HG03469 (cell line): Measurements from ENCODE around the gene GUCA2B.

Source experiments
- ATAC-seq: cut with Tn5 transposase; IDR thresholded peaks from one replicate; pipeline ENCODE4 v1.9.1; 2021; ENCODE audit warnings: mild to moderate bottlenecking, moderate library complexity, moderate number of reproducible peaks; ENCODE audit not compliant: unreplicated experiment

The GUCA2B gene

DNA sequence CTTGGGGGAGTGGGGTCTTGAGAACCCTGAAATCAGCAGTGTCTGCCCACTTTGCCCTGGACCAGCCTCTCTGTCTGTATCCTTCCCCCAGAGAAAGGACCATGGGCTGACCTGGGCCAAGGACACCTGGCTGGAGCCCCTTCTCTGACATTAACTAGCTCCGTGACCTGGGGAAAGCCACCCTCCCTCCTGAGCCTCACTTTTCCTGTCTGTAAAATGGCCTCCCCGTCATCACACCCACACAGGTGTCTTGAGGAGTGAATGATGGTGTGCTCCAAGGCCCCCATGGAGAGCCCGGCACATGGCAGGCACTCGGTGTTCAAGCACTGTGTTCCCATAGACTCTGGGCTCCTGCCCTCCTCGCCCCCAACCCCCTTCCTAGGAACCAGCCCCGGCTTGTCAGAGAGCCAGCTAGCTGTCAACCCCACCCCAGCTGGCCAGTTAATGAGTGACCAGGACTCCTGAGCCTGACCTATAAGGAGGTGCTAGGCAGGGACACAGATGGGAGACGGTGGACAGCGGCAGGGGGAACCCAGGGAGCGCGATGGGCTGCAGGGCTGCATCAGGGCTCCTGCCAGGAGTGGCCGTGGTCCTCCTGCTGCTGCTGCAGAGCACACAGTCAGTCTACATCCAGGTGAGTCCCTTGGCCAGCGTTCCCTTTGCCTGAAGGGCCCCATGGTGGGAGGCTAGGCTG is at the start of gene GUCA2B:
TSS of gene GUCA2B (plus strand) at position 504 of the 694 bp plus-strand sequence. CDS start at position 545, 41 bp downstream.
- no peak for ATAC-seq

GRCh38 chr1:42105025-42105424 is 48.2 kb upstream of the GUCA2B start:
- ATAC-seq = no peak

DNA sequence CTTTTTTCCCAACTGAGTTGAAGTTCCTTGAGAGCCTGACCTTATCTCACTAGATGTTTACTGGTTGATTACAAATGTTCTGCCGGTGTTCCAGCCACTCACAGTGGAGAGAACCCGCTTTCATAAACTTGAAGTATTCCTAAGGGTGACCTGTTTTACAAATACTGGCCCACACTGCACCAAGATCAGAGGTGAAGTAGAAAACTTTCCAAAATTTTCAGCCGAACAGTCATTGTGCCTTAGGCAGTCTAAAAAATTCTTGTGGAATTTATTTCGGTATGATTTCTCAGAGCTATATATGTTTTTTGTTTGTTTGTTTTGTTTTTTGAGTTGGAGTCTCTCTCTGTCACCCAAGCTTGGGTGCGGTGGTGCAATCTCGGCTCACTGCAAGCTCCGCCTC is 44.9 kb upstream of the GUCA2B start:
- ATAC-seq = no peak

DNA sequence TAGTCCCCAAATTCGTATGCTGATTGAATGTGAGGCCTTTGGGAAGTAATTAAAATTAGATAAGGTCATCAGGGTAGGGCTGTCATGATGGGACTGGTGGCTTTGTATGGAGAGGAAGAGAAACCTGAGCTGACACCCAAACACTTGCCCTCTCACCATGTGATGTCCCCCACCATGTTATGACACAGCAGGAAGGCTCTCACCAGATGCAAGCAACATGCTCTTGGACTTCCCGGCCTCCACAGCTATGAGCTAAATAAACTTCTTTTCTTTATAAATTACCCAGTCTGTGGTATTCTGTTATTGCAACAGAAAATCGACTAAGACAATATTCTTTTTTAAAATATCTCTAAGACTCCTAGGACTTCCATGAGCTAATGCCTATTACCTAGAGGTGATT is 43.6 kb upstream of the GUCA2B start:
- ATAC-seq = no peak

DNA sequence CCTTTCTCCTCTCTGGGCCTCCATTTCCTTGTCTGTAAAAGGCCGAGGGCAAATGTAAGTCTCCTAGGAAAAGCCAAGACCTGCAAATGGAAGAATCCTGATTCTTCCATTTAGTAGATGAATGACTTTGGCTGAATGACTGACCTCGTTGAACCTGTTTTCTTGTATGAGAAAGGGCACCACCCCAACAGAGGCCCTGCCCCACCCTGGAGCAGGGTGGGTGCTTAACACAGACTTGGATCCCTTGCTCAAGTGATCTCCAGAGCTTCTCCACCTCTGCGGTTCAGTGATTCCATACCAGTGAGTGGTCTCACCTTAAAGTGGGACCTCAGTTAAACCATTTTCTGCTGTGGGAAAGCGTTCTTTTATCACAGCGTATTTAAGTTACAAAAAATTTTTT is 39.0 kb upstream of the GUCA2B start:
- no peak for ATAC-seq

GRCh38 chr1:42117214-42117613 is 36.0 kb upstream of the GUCA2B start:
- ATAC-seq = no peak

- no peak for ATAC-seq
Measured at GRCh38 chr1:42118125-42118524, 35.1 kb upstream of the GUCA2B start.

DNA sequence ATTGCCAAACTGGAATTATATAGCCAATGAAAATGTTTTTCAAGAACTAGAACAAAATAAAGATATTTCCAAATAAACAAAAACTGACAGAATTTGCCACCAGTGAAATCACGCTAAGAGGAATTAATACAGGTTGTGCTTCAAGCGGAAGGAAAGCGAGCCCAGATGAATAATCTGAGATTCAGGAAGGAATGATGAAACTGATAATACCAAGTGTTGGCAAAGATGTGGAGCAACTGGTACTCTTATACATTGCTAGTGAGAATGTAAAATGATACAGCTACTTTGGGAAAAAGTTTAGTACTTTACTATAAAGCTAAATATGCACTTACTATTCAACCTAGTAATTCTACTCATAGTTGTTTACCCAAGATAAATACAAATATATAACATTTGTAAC is 30.8 kb upstream of the GUCA2B start:
- ATAC-seq = no peak

GRCh38 chr1:42125552-42125951 is 27.7 kb upstream of the GUCA2B start:
- no peak for ATAC-seq

DNA sequence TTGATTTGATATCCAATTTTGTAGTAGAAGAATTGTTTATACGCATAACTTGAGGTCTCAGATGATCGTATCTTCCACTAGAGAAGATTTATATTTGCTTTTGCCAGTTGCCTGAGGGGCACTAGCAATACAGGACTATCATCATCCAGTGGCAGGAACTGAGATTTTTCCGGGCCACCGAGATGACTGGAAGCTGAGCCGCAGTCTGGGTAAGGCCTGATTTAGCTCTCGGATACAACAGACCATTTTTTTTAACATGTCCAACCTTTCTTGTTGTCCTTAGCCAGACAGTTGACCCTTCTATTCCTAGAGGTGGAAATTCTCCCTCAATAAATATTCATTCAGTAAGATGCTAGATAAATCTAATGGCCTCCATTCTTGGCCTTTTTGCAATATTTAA is 25.4 kb upstream of the GUCA2B start:
- ATAC-seq = no peak

- ATAC-seq = no peak
Measured at GRCh38 chr1:42128499-42128898, 24.7 kb upstream of the GUCA2B start.

- ATAC-seq = no peak
Measured at GRCh38 chr1:42128964-42129363, 24.2 kb upstream of the GUCA2B start.

DNA sequence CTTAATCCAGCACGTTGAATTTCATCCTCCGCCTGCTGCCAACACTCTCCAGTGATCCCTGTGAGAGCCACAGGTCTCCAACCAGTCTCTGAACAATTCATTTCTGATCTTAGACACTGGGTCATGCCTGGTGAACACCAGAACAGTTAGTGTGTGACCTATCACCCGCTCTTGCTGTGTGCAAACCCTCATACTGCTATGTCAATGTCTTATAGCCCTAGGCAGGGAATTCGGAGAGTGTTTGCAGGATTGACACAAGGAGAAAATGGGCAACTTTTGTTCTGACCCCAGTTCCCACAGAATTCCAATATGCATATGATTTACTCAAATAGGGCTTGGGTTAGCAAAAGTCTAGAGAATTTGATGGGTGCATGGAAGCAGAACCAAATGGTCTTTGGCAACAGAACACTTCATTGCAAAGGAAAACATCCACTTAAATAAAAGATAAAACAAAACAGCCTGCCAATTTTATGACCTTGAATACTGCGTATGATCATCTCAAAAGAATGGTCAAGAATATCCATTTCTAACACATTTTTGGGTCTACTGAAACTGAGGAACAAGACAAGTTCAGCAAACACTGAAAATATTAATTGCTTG is 23.0 kb upstream of the GUCA2B start:
- ATAC-seq = no peak

DNA sequence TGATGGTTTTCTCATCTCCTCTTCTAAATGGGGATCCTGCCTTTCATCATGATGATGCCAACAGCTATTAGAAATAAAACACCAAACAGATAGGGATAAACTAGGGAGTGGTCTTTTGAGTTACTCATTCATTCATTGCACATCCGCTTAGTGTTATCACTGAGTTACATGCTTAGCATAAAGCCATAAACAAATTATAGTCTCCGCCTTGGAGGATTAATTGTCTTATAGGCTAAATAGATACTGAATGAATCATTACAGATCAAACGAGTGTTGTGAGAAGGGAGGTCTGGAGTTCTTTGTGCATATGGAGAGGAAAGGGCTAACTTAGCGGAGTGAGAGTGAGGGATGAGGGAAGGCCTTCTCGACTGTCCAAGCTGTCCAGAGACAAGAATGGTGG is 19.8 kb upstream of the GUCA2B start:
- ATAC-seq = no peak

- no peak for ATAC-seq
Measured at GRCh38 chr1:42133809-42134526, 19.2 kb upstream of the GUCA2B start.

DNA sequence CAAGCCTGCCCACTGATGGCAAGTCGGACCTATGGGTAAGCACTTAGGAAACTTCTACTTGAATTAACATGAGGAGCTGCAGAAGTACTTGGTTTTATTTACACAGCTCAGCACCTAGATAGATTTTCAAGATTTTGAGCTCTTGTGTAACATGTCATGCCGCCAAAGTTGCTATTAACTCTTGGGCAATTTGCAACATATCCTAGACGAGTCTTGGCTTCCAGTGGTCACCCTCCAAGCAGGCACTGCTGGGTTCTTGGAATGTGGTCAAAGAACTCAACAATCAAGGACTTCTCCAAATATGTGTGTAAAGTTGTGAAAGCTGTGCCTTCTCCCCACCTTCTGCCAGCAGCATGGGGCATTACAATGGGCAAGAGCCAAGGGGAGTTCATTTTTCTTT is 17.8 kb upstream of the GUCA2B start:
- no peak for ATAC-seq

DNA sequence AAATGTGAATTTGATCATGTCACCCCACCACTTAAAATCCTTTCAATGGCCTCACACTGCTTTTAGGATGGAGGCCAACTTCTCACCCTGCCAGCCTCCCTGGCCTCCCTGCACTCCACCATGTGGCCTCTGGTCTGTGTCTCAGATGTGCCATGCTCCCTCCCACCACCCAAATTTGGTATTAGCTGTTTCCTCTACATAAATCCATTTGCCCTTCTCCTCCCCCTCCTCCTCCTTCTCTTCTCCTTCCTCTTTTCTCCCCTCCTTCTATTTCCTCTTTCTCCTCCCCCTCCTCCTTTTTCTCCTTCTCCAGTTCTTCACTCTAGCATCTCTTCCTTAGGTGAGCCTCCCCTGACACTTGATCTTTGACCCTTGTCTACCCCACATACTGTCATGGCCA is 16.7 kb upstream of the GUCA2B start:
- ATAC-seq = no peak

GRCh38 chr1:42137766-42138165 is 15.4 kb upstream of the GUCA2B start:
- no peak for ATAC-seq

DNA sequence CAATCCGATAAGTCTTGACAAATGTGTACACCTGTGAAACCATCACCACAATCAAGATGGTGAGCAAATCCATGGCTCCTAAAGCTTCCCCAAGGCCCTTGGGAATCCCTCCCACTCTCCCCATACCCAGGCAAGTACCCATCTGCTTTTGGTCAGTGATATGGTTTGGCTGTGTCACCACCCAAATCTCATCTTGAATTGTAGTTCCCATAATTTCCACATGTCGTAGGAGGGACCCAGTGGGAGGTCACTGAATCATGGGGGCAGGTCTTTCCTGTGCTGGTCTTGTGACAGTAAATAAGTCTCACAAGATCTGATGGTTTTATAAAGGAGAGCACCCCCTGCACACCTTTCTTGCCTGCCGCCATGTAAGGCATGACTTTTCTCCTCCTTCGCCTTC is 14.6 kb upstream of the GUCA2B start:
- no peak for ATAC-seq

- ATAC-seq = no peak
Measured at GRCh38 chr1:42139444-42139843, 13.8 kb upstream of the GUCA2B start.

GRCh38 chr1:42140191-42140590 is 13.0 kb upstream of the GUCA2B start:
- ATAC-seq = no peak

GRCh38 chr1:42141978-42142377 is 11.2 kb upstream of the GUCA2B start:
- ATAC-seq = no peak
